Tibial nerve (tissue), 4 donors: ENCODE results near the gene CXorf58. TPM values are rescaled to one million over a fixed set of nuclear protein-coding genes. Genes with fewer than 3 reads are reported as not detected.

Experiments
- DNase-seq, 2 donors: peaks; one replicate each; pipeline ENCODE4 v3.0.0-alpha.2; 2019; ENCODE audit warnings: low spot score in 2 of 2
- H3K27ac ChIP-seq, 4 donors: fragments of 200-600 bp; sonication (generic) in 3 of 4; one replicate each; pipeline ENCODE4 v1.5.1; 2017 to 2019; ENCODE audit warnings: mild to moderate bottlenecking in 1 of 4
- H3K27me3 ChIP-seq, 2 donors: fragments of 200-600 bp; sonication (generic) in 1 of 2; one replicate each; pipeline versions ENCODE4 v1.5.1 to v1.6.0; 2017 to 2019
- H3K36me3 ChIP-seq, 3 donors: fragments of 200-600 bp; sonication (generic); one replicate each; pipeline ENCODE4 v1.5.1; 2018 to 2019
- H3K4me1 ChIP-seq, 4 donors: fragments of 200-600 bp; sonication (generic) in 3 of 4; one replicate each; pipeline ENCODE4 v1.5.1; 2017 to 2019
- H3K4me3 ChIP-seq, 4 donors: fragments of 200-600 bp; sonication (generic) in 3 of 4; one replicate each; pipeline ENCODE4 v1.5.1; 2017 to 2019; ENCODE audit warnings: mild to moderate bottlenecking in 1 of 4, moderate library complexity in 1 of 4
- H3K9me3 ChIP-seq, 4 donors: fragments of 200-600 bp; sonication (generic) in 3 of 4; one replicate each; pipeline ENCODE4 v1.5.1; 2017 to 2019
- EP300 ChIP-seq, 2 donors: sonication (generic); formaldehyde crosslinking; IDR thresholded peaks; one replicate each; pipeline ENCODE4 v1.6.1; 2017; ENCODE audit warnings: antibody characterized with exemption in 2 of 2, mild to moderate bottlenecking in 1 of 2
- POLR2A ChIP-seq, 2 donors: fragments of 450-650 bp; IDR thresholded peaks; one replicate each; pipeline ENCODE4 v1.6.1; 2017; ENCODE audit warnings: antibody characterized with exemption in 2 of 2, mild to moderate bottlenecking in 2 of 2, moderate library complexity in 2 of 2
- WGBS, 2 donors: methylation state at CpG; one replicate each; pipeline ENCODE4 v1.1.5; 2018; 5-methylcytosine and 5-hydroxymethylcytosine counted together
- total RNA-seq, 4 donors: library from RNA; depleted of rRNA; stranded (reverse); fragments of >200 nt; gene quantifications; one replicate each; pipeline ENCODE4 v1.1.0, GENCODE V29; 2016
- TF ChIP-seq, protein P1 (sequence below), 5 experiments: fragments of 200-600 bp in 3 of 5; fragments of 450-650 bp in 2 of 5; sonication (generic) in 3 of 5; IDR thresholded peaks; one replicate each; pipeline ENCODE4 v1.5.1; 2016 to 2019; ENCODE audit warnings: antibody characterized with exemption in 5 of 5, mild to moderate bottlenecking in 3 of 5, moderate library complexity in 2 of 5

Gene CXorf58
- total RNA-seq, 4 donors from 2014 or later = 0.22 to 1.5 TPM; not detected in 2

- H3K9me3 ChIP-seq = no peaks in the 10 kb centered on the region
- H3K36me3 ChIP-seq = no peaks in the 10 kb centered on the region
- no peak for DNase-seq
- WGBS, 2 donors = 60 to 67% methylated on average over 5 of the region's 5 CpGs
- H3K27me3 ChIP-seq = peaks cover 0 to 9% of the 10 kb centered on the region in 2 donors
- no peak overlapping the region for H3K27ac ChIP-seq
- no peak overlapping the region for H3K4me3 ChIP-seq
- TF ChIP-seq, protein P1, sequence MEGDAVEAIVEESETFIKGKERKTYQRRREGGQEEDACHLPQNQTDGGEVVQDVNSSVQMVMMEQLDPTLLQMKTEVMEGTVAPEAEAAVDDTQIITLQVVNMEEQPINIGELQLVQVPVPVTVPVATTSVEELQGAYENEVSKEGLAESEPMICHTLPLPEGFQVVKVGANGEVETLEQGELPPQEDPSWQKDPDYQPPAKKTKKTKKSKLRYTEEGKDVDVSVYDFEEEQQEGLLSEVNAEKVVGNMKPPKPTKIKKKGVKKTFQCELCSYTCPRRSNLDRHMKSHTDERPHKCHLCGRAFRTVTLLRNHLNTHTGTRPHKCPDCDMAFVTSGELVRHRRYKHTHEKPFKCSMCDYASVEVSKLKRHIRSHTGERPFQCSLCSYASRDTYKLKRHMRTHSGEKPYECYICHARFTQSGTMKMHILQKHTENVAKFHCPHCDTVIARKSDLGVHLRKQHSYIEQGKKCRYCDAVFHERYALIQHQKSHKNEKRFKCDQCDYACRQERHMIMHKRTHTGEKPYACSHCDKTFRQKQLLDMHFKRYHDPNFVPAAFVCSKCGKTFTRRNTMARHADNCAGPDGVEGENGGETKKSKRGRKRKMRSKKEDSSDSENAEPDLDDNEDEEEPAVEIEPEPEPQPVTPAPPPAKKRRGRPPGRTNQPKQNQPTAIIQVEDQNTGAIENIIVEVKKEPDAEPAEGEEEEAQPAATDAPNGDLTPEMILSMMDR (IDR thresholded peaks at IDR 0.05) = no peak
- TF ChIP-seq EP300 (IDR thresholded peaks at IDR 0.05) = no peak
- TF ChIP-seq POLR2A (IDR thresholded peaks at IDR 0.05) = no peak
- no peaks in the 10 kb centered on the region for H3K4me1 ChIP-seq
Observed at GRCh38 chrX:23980011-23980441, 72.2 kb downstream of the CXorf58 start.

- no peak overlapping the region for H3K4me3 ChIP-seq
- no peak for DNase-seq
- no peak for TF ChIP-seq EP300 (IDR thresholded peaks at IDR 0.05)
- TF ChIP-seq, protein P1 (IDR thresholded peaks at IDR 0.05) = no peak
- no peak for TF ChIP-seq POLR2A (IDR thresholded peaks at IDR 0.05)
- H3K27me3 ChIP-seq = peaks cover 0 to 6% of the 10 kb centered on the region in 2 donors
- no peaks in the 10 kb centered on the region for H3K4me1 ChIP-seq
- H3K27ac ChIP-seq = no peak overlapping the region
- WGBS, 2 donors = 83 to 94% methylated on average over 4 of the region's 4 CpGs
- no peaks in the 10 kb centered on the region for H3K9me3 ChIP-seq
- H3K36me3 ChIP-seq = no peaks in the 10 kb centered on the region
Observed at GRCh38 chrX:23981222-23981621, 73.4 kb downstream of the CXorf58 start.

- peaks cover 0 to 6% of the 10 kb centered on the region in 2 donors for H3K27me3 ChIP-seq
- DNase-seq = no peak
- no peaks in the 10 kb centered on the region for H3K36me3 ChIP-seq
- no peak for TF ChIP-seq EP300 (IDR thresholded peaks at IDR 0.05)
- TF ChIP-seq, protein P1 (IDR thresholded peaks at IDR 0.05) = no peak
- no peak for TF ChIP-seq POLR2A (IDR thresholded peaks at IDR 0.05)
- no peak overlapping the region for H3K4me3 ChIP-seq
- WGBS, 2 donors = 83 to 88% methylated on average over 2 of the region's 2 CpGs
- no peak overlapping the region for H3K27ac ChIP-seq
- no peaks in the 10 kb centered on the region for H3K9me3 ChIP-seq
- H3K4me1 ChIP-seq = no peaks in the 10 kb centered on the region
Observed at GRCh38 chrX:23981711-23982110, 73.9 kb downstream of the CXorf58 start.

DNA sequence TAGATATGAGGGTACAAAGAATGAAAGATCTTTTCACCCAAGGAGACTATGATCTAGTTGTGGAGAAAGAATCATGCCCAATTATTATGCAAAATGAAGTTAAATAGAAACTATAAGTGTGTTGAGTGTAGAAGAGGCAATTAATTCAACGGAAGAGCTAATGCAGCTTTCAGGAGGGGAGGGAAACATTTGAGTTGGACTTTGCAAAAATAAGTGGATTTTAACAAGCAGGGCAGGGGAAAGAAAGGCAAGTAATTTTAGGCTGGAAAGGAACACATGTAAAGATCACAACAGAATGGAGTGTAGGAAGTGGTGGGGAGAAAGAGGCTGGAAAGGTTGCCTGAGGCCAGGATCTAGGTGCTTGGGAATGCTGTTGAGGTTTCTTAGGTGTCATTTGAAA lies 75.1 kb downstream of the CXorf58 start:
- Histone ChIP-seq H3K4me1 (no peaks in the 10 kb centered on the region), H3K36me3 (peaks cover 0 to 5% (median 0%) of the 10 kb centered on the region in 3 donors), H3K4me3 (no peak overlapping the region), H3K27ac (no peak overlapping the region), H3K9me3 (no peaks in the 10 kb centered on the region), H3K27me3 (peaks cover 0 to 6% of the 10 kb centered on the region in 2 donors)
- no peak for DNase-seq
- 88 to 100% methylated on average over 1 of the region's 1 CpG for WGBS, 2 donors
- no peak for TF ChIP-seq POLR2A (IDR thresholded peaks at IDR 0.05)
- TF ChIP-seq, protein P1 (IDR thresholded peaks at IDR 0.05) = no peak
- TF ChIP-seq EP300 (IDR thresholded peaks at IDR 0.05) = no peak

Other genes with a start within 250 kb of the CXorf58 start
- 100 to 1,000 TPM; 108 to 175 (median 118) TPM for gene PRDX4, start 240.5 kb upstream of the CXorf58 start, total RNA-seq
- 10 to 100 TPM; 35.7 to 68.2 (median 43.1) TPM for gene ACOT9, start 164.7 kb upstream of the CXorf58 start, total RNA-seq
- 1,000 to 10,000 TPM in 1 of 4 donors, 100 to 1,000 TPM in 3; 557 to 1,009 (median 639) TPM for gene SAT1, start 124.8 kb upstream of the CXorf58 start, total RNA-seq
- gene APOO, start 68 bp upstream of the CXorf58 start, total RNA-seq = 100 to 1,000 TPM in 1 of 4 donors, 10 to 100 TPM in 1, 1 to 10 TPM in 2; 3.9 to 115 (median 9.0) TPM
- 10 to 100 TPM in 2 of 4 donors, 1 to 10 TPM in 2; 6.9 to 13.2 (median 8.9) TPM for gene KLHL15, start 119.2 kb downstream of the CXorf58 start, total RNA-seq
- gene EIF2S3, start 146.9 kb downstream of the CXorf58 start, total RNA-seq = 10 to 100 TPM; 62.4 to 77.2 (median 76.4) TPM
- gene ZFX, start 241.7 kb downstream of the CXorf58 start, total RNA-seq = 100 to 1,000 TPM in 1 of 4 donors, 10 to 100 TPM in 3; 30.4 to 136 (median 33.3) TPM